Fibroblast of mammary gland (primary cell): Measurements from ENCODE around the gene DUSP22.

Source experiments
- DNase-seq: peaks from one replicate; pipeline ENCODE4 v3.0.0-alpha.2; 2010; ENCODE audit warnings: low read depth
- H3K4me3 ChIP-seq: 2 replicates; pipeline ENCODE4 v1.5.1; 2011; ENCODE audit warnings: low read depth, mild to moderate bottlenecking, low read length, moderate library complexity; ENCODE audit not compliant: control insufficient read depth
- CTCF ChIP-seq: conservative IDR thresholded peaks from 2 replicates; pipeline ENCODE4 v1.5.1; 2011; ENCODE audit warnings: low read depth, low read length, inconsistent platforms; ENCODE audit not compliant: control insufficient read depth, insufficient read depth

Gene DUSP22

DNA sequence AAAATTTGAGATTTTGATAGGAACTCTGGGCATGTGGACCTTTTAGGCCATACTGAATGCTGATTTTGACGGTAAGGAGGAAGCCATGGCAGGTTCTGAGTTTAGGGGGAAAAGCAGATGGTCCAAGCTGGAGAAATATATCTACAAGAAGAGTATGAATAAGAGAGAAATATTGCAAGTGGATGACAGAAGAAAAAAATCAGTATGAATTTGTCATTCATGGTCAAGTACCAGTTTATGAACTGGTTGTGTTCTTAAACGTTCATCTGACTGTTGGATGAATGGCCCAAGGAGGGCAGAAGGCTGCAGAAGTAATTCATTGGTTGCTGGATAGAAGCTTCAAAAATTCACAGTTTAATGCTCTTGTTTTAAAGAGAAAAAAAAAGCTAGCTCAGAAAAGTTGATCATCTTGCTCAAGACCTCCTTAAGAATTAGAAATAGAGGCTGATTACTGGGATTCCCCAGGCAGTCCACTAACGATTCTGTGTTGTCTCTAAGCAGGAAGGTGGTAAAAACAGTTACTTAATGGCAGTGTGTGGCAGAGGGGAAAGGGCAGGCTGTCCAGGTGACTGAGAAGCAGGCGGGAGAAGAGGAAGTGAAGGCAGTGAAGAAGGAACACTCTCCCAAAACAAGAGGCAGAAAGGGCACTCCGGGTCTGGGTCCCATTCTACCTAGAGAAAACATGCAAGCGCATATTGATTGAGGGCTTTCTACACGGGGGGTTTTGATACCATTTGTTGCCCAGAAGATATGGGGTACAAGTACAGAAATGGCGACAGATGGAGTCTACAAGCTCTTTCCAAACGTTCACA, 2.0 kb upstream of the DUSP22 start:
- no peak for DNase-seq
- no peak overlapping the region for H3K4me3 ChIP-seq
- TF ChIP-seq CTCF = no peak

GRCh38 chr6:291204-291696, 1.0 kb upstream of the DUSP22 start:
- peak overlapping the region; percentile 64 for H3K4me3 ChIP-seq
- no peak for TF ChIP-seq CTCF
- peak; percentile 57 for DNase-seq

DNA sequence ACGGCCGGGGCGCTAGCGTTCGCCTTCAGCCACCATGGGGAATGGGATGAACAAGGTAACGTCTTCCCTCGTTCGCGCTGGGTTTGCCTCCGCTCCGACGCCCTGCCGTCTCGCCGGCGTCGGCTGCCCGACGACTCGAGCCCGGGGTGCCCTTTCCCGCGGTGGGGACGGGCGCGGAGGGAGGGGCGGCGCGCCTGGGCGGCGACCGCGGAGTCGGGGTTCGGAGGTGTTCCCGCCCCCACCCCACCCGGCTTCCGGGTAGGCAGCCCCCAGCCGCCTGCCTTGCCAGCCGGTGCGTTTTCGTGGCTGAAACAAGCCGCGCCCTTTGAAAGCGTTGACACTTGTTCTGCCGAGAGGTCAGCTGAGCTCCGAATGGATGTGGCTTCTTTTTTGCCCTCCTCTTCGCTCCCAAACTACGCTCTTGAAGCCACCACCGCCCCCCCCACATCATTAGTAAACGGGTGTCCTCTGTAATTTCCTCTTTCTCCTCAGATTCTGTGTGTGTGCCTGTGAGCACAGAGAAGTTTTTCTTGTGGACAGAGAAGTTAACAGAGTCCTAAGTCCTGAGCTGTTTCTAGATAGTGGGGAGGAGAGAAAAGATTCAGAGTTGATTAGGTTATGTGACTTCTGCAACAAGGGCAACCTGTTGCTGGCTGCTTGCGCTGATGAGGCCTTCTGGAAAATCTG, 362 bp downstream of the DUSP22 start:
- TF ChIP-seq CTCF = no peak
- peak; percentile 43 for DNase-seq
- peak overlapping the region; percentile 64 for H3K4me3 ChIP-seq

DNA sequence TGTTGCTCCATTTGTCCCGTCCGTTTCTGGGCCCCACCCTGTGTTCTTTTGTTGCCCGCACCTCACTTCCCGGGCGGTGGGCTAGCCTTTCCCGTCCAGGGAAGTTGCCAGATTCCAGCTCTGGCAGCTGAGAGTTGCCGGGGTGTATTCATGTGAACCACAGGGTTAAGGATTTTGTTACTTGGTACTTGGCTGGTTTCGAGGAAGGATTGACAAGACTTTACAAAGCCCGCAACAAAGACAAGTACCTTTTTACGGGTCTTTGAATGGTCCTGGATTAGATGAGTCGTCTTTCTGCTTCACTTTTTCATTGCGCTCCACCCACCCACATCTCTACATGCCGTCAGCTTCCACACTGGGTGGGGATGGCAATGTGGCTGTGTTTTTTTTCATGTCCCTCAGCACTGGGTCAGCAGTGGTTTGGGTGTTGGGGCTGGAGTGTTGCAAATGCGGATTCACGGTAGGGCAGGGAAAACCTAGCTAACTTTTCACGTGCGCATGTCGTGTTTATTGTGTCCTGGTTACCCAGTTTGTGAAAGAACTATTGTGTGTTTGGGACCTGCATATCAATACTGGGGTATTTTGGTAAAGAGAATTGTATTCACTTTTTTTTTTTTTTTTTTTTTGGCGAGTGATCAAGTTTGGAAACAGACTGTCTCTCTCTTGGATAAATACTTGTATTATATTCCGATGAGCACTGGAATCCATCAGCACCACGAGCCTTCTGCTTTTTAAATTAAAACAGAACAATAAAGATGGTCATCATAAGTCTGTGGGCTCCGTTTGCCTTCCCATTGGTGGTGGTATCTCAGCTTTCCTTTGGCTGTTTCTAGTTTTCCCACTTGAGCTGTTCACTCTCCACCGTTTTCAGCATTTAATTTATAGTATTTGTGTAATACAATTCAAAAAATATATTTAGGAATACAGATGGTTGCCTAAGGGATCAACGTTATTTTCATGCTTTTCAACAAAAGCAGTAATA, 1.2 kb downstream of the DUSP22 start:
- H3K4me3 ChIP-seq = peak overlapping the region; percentile 64
- no peak for TF ChIP-seq CTCF
- peak; percentile 30 for DNase-seq

GRCh38 chr6:294656-295565, 2.6 kb downstream of the DUSP22 start:
- DNase-seq = no peak
- no peak for TF ChIP-seq CTCF
- no peak overlapping the region for H3K4me3 ChIP-seq
